Femur (tissue), 1 donor: Measurements from ENCODE around the gene ZNF716.
"Not testable (repeated sequence)": the region's sequence is repeated elsewhere in the genome, so short reads cannot be mapped to it uniquely, and the experiment has no call there.

Source experiments
- DNase-seq: peaks from one replicate; pipeline ENCODE4 v3.0.0-alpha.2; 2017

The ZNF716 gene

GRCh38 chr7:57449904-57450303 lies at the start of gene ZNF716:
Gene ZNF716, plus strand, starts transcription at chr7:57450177. Its CDS starts 112 bp downstream, at chr7:57450289.
- no peak for DNase-seq

- DNase-seq: no peak
These were observed 49.3 kb upstream of the ZNF716 start for GRCh38 chr7:57400531-57401155.

GRCh38 chr7:57403051-57403450 lies 46.9 kb upstream of the ZNF716 start:
- DNase-seq: not testable (repeated sequence)

GRCh38 chr7:57403601-57404342 lies 46.2 kb upstream of the ZNF716 start:
- DNase-seq: no peak

- no peak for DNase-seq
These were observed 45.5 kb upstream of the ZNF716 start for GRCh38 chr7:57404343-57404966.

- no peak for DNase-seq
These were observed 45.0 kb upstream of the ZNF716 start for GRCh38 chr7:57404967-57405421.

GRCh38 chr7:57407125-57407524 lies 42.9 kb upstream of the ZNF716 start:
- no peak for DNase-seq

GRCh38 chr7:57412168-57412567 lies 37.8 kb upstream of the ZNF716 start:
- no peak for DNase-seq

- DNase-seq: no peak
These were observed 37.4 kb upstream of the ZNF716 start for GRCh38 chr7:57412618-57413017.

- DNase-seq: no peak
These were observed 36.2 kb upstream of the ZNF716 start for GRCh38 chr7:57413529-57414398.

GRCh38 chr7:57414415-57414814 lies 35.6 kb upstream of the ZNF716 start:
- no peak for DNase-seq

- no peak for DNase-seq
These were observed 35.1 kb upstream of the ZNF716 start for GRCh38 chr7:57414852-57415251.

GRCh38 chr7:57415326-57415725 lies 34.7 kb upstream of the ZNF716 start:
- no peak for DNase-seq

- no peak for DNase-seq
These were observed 34.2 kb upstream of the ZNF716 start for GRCh38 chr7:57415730-57416129.

- DNase-seq: no peak
These were observed 33.2 kb upstream of the ZNF716 start for GRCh38 chr7:57416601-57417358.

GRCh38 chr7:57417736-57418135 lies 32.2 kb upstream of the ZNF716 start:
- no peak for DNase-seq

- DNase-seq: no peak
These were observed 26.2 kb upstream of the ZNF716 start for GRCh38 chr7:57423768-57424167.

GRCh38 chr7:57424515-57425238 lies 25.3 kb upstream of the ZNF716 start:
- DNase-seq: no peak

- DNase-seq: no peak
These were observed 24.6 kb upstream of the ZNF716 start for GRCh38 chr7:57425239-57425944.

- DNase-seq: no peak
These were observed 23.9 kb upstream of the ZNF716 start for GRCh38 chr7:57425969-57426628.
